OCI-LY1 (cell line): ENCODE data around the gene NRP2.

Experiments used
- H2AFZ ChIP-seq: fragments of 200-600 bp; sonication (generic), shearing (Covaris generic); 2 replicates; pipeline ENCODE4 v1.6.0; 2014; ENCODE audit warnings: antibody characterized with exemption, mild to moderate bottlenecking, low read length
- H3F3A ChIP-seq: fragments of 200-600 bp; sonication (generic), shearing (Covaris generic); 2 replicates; pipeline ENCODE4 v1.6.0; 2014; ENCODE audit warnings: mild to moderate bottlenecking, antibody characterized with exemption, low read length, moderate library complexity; ENCODE audit not compliant: insufficient read depth
- H3K27ac ChIP-seq: fragments of 200-600 bp; sonication (generic); 2 replicates; pipeline ENCODE4 v1.5.1; 2014; ENCODE audit warnings: low read length, mixed run types, mild to moderate bottlenecking, low read depth; ENCODE audit not compliant: poor library complexity, severe bottlenecking
- H3K27me3 ChIP-seq: fragments of 200-600 bp; sonication (generic); 2 replicates; pipeline ENCODE4 v1.6.0; 2014; ENCODE audit warnings: antibody characterized with exemption, mild to moderate bottlenecking, low read length, moderate library complexity; ENCODE audit not compliant: insufficient read depth
- H3K36me3 ChIP-seq: fragments of 200-600 bp; sonication (generic); 2 replicates; pipeline ENCODE4 v1.6.1; 2014; ENCODE audit warnings: mild to moderate bottlenecking, antibody characterized with exemption, low read length, moderate library complexity, mixed read lengths; ENCODE audit not compliant: insufficient read depth
- H3K4me1 ChIP-seq: fragments of 200-600 bp; sonication (generic); 2 replicates; pipeline ENCODE4 v1.5.1; 2014; ENCODE audit warnings: mild to moderate bottlenecking, low read length, moderate library complexity; ENCODE audit not compliant: insufficient read depth, severe bottlenecking
- H3K4me2 ChIP-seq: fragments of 200-600 bp; sonication (generic), shearing (Covaris generic); 2 replicates; pipeline ENCODE4 v1.6.1; 2014; ENCODE audit warnings: low read length
- H3K4me3 ChIP-seq: fragments of 200-600 bp; sonication (generic); 2 replicates; pipeline ENCODE4 v1.5.1; 2014; ENCODE audit warnings: low read length, low read depth, mild to moderate bottlenecking, mixed read lengths; ENCODE audit not compliant: poor library complexity, severe bottlenecking
- H3K79me2 ChIP-seq: fragments of 200-600 bp; shearing (Covaris generic); 2 replicates; pipeline ENCODE4 v1.6.1; 2016; ENCODE audit warnings: mixed run types, low read length, mixed read lengths; ENCODE audit not compliant: insufficient read depth
- H3K9ac ChIP-seq: fragments of 200-600 bp; sonication (generic), shearing (Covaris generic); 2 replicates; pipeline ENCODE4 v1.6.1; 2014; ENCODE audit warnings: mild to moderate bottlenecking, low read length, mixed read lengths
- H3K9me2 ChIP-seq: fragments of 200-600 bp; sonication (generic), shearing (Covaris generic); 2 replicates; pipeline ENCODE4 v1.6.1; 2014; ENCODE audit warnings: low read depth, mild to moderate bottlenecking, low read length, mixed read lengths
- H3K9me3 ChIP-seq: fragments of 200-600 bp; shearing (Covaris generic); 2 replicates; pipeline ENCODE4 v1.6.1; 2014; ENCODE audit warnings: low read length, mixed read lengths
- H4K20me1 ChIP-seq: fragments of 200-600 bp; sonication (generic), shearing (Covaris generic); 2 replicates; pipeline ENCODE4 v1.6.0; 2016; ENCODE audit warnings: mild to moderate bottlenecking, low read length; ENCODE audit not compliant: insufficient read depth
- CTCF ChIP-seq: fragments of 200-600 bp; sonication (generic), shearing (Covaris generic); IDR thresholded peaks from 2 replicates; pipeline ENCODE4 v1.5.1; 2017; ENCODE audit warnings: mild to moderate bottlenecking, antibody characterized with exemption, low read length, moderate library complexity, mixed read lengths
- EZH2 ChIP-seq: fragments of 200-600 bp; sonication (generic), shearing (Covaris generic); IDR thresholded peaks from 2 replicates; pipeline ENCODE4 v1.8.0; 2017; ENCODE audit warnings: borderline replicate concordance, mixed run types, mild to moderate bottlenecking, antibody characterized with exemption, low read length, moderate library complexity, mixed read lengths

NRP2 gene

GRCh38 chr2:205656461-205656860 is 25.8 kb upstream of the NRP2 start:
- H3K4me3 ChIP-seq, result no peak overlapping the region
- H3K27ac ChIP-seq, result no peak overlapping the region
- no peaks in the 10 kb centered on the region for H3K4me1 ChIP-seq
- no peak overlapping the region for H3K4me2 ChIP-seq
- no peaks in the 10 kb centered on the region for H3K9me2 ChIP-seq
- no peak overlapping the region for H3K9ac ChIP-seq
- no peaks in the 10 kb centered on the region for H3K9me3 ChIP-seq
- no peaks in the 10 kb centered on the region for H3K27me3 ChIP-seq
- TF ChIP-seq CTCF, result no peak
- TF ChIP-seq EZH2, result no peak
- H3K79me2 ChIP-seq, result no peaks in the 10 kb centered on the region
- H4K20me1 ChIP-seq, result no peaks in the 10 kb centered on the region
- H2AFZ ChIP-seq, result no peak overlapping the region
- no peaks in the 10 kb centered on the region for H3K36me3 ChIP-seq
- H3F3A ChIP-seq, result no peaks in the 10 kb centered on the region

GRCh38 chr2:205656941-205657340 is 25.4 kb upstream of the NRP2 start:
- no peaks in the 10 kb centered on the region for H3F3A ChIP-seq
- no peaks in the 10 kb centered on the region for H4K20me1 ChIP-seq
- H2AFZ ChIP-seq, result no peak overlapping the region
- H3K9me3 ChIP-seq, result no peaks in the 10 kb centered on the region
- no peak overlapping the region for H3K27ac ChIP-seq
- no peaks in the 10 kb centered on the region for H3K4me1 ChIP-seq
- no peak overlapping the region for H3K4me3 ChIP-seq
- H3K9ac ChIP-seq, result no peak overlapping the region
- no peaks in the 10 kb centered on the region for H3K9me2 ChIP-seq
- TF ChIP-seq EZH2, result no peak
- no peak for TF ChIP-seq CTCF
- H3K27me3 ChIP-seq, result no peaks in the 10 kb centered on the region
- H3K4me2 ChIP-seq, result no peak overlapping the region
- H3K36me3 ChIP-seq, result no peaks in the 10 kb centered on the region
- no peaks in the 10 kb centered on the region for H3K79me2 ChIP-seq

DNA sequence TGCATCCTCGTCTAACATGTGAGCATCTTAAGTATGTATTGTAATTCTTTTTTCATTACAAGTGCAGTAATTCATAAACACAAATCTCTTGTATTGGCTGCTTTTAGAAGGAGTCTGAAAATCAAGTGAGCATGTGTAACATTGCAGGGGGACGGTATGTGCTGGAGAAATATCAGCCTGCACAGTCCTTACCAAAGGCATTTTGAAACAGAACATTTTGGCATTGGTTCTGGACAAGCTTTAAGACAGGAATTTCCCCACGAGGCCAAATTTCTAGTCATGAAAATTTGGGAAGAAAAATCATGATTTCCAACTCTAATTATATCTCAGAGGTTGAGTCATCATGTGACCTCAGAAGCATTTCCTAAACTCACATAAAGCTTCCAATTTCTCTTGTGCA is 24.7 kb upstream of the NRP2 start:
- Histone ChIP-seq H3K79me2 (no peaks in the 10 kb centered on the region), H3K27ac (no peak overlapping the region), H3K4me1 (no peaks in the 10 kb centered on the region), H4K20me1 (no peaks in the 10 kb centered on the region), H3K4me2 (no peak overlapping the region), H3K9me3 (no peaks in the 10 kb centered on the region), H2AFZ (no peak overlapping the region), H3K4me3 (no peak overlapping the region), H3K9ac (no peak overlapping the region), H3K36me3 (no peaks in the 10 kb centered on the region), H3F3A (no peaks in the 10 kb centered on the region), H3K9me2 (no peaks in the 10 kb centered on the region), H3K27me3 (no peaks in the 10 kb centered on the region)
- no peak for TF ChIP-seq EZH2
- TF ChIP-seq CTCF, result no peak
